ENCODE results near the gene YPEL1.

DNA sequence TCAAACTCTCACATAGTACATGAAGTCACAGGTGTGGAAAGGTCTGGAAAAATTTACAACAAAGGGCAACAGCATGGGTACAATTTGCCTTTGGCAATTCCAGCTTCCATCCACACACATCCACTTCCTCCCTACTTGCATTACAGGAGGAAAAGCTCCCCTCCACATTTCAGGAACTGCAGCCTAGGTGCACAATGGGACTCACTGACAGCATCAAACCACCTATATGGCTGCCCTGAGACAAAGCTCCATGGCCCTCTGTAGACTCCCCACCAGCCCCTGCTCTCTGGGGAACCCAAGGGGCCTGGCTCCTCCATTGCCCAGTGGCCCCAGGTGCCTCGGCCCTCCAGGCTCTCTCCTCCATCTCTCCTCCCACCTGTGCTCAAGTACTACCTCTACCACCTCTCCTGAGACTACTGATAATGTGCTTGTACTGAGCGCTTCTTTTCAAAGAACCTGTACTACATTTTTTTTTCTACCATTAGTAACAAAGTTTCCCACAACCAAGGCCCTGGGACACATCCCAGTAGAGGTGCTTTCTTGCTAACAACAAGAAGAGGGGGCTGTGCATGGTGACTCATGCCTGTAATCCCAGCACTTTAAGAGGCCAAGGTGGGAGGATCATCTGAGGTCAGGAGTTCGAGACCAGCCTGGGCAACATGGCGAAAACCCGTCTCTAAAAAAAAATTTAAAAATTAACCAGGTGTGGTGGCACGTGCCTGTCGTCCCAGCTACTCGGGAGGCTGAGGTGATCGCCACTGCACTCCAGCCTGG, 4.9 kb downstream of the YPEL1 start:
- no peak for TF ChIP-seq POLR2AphosphoS5 (IDR thresholded peaks at IDR 0.05; ENCODE audit: borderline replicate concordance, low read depth, low read length)
- TF ChIP-seq EZH2 (IDR thresholded peaks at IDR 0.05) = no peak
- TF ChIP-seq FOXP2 (optimal IDR thresholded peaks at IDR 0.05; ENCODE audit: control extremely low read depth, extremely low read length, insufficient read depth) = no peak
